HCEC 1CT (cell line): ENCODE data around the gene DCAKD.
A peak's percentile ranks its signal among the peaks of the same experiment; 100 is the strongest.

Experiments used
- DNase-seq: peaks from one replicate; pipeline ENCODE4 v3.0.0-alpha.2; 2017

DCAKD gene, protein sequence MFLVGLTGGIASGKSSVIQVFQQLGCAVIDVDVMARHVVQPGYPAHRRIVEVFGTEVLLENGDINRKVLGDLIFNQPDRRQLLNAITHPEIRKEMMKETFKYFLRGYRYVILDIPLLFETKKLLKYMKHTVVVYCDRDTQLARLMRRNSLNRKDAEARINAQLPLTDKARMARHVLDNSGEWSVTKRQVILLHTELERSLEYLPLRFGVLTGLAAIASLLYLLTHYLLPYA

DNA sequence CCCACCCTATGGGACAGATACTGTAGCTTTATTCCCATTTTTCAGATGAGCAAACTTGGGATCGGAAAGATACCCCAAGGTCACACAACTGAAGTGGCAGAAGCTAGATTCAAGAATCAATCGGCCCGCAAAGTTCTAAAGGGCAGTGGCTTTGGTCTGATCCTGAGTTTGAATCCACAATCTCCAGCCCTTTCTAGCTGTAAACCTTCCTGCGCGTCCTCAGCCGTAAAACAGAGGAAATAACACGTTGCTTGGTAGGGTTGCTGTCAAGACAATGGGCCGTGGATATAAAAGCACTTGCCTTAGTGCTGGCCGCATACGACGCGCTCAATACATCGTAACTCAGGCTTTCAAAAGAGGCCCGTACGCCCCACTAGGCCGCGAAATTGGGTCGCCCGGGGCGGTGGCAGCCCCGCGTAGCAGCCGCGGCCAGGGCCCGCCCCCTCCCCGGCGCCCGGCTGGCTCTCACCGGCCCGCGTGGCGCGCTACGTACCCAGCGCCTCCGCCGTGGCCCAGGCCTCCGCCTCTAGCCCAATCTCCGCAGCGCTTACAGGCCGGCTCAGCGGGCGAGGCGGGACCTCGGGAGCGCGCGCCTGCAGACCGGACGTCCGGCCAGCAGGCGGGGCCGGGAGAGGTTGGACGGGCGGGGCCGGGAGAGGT is at the start of gene DCAKD:
DCAKD (minus strand) TSS at position 573 of the 660 bp plus-strand sequence. CDS start 16,747 bp downstream, outside the sequence.
- peak; percentile 97 for DNase-seq

DNA sequence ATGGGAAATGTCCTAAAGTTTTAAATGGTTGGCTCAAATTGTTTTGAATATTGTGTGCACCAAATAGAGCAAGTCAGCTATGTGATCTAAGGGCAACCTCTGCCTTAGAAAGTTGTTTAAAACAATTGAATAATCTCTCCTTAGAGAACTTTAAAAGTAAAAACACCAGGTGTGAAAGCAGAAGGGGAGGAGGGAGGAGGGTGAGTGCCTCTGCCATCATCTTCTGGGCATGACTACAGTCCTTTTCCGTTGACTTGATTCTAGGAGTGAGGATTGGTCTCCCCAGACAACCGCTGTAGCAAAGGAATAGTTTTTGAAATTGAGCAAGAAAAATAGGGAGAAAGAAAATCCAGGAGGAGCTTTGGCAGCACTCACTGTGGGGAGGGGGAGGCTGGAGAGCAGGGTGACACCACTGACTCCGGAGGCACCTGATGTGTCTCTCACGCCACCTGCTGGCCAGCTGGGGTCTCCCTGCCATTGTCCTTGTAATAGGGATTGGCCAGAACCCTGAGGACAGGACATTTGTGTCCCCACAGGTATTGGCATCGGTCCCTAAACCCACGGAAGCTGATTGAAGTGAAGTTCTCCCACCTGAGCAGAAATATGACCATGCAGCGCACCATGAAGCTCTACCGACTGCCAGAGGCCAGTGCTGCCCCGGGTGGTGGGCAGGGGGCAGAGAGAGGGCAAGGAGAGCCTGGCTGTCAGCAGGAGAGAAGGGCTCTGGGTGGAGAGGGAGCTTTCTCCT is 47.6 kb upstream of the DCAKD start:
- peak; percentile 59 for DNase-seq

DNA sequence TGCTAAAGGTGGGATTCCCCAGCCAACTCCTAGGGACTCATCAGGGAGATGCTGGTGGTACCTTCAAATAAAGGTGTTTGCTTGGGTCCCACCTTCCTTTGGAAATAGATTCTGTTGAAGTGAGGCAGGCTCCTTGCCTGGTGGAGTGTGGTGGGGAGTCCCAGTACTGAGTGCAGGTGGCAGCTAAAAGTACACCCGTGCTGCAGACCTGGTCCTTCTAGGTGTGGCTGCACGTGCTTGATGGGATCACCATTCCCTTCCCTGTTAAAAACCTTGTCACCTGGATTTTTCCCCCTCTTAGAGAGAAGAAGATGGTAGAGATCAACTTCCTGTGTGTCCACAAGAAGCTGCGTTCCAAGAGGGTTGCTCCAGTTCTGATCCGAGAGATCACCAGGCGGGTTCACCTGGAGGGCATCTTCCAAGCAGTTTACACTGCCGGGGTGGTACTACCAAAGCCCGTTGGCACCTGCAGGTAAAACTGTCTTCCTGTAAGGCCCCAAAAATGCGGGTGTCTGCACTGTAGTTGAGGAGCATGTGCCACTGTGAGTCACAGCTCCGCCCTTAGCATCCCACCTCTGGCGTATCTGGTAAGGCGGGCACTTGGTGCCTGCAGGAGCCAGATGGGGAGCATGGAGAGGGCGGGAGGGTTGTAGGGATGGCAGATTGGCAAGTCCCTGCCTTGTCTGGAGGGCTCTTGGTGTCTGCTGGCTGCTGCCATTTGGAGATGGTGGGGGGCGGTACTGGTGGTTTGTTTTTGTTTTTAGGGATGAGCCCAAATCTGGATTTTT is 46.8 kb upstream of the DCAKD start:
- no peak for DNase-seq

DNA sequence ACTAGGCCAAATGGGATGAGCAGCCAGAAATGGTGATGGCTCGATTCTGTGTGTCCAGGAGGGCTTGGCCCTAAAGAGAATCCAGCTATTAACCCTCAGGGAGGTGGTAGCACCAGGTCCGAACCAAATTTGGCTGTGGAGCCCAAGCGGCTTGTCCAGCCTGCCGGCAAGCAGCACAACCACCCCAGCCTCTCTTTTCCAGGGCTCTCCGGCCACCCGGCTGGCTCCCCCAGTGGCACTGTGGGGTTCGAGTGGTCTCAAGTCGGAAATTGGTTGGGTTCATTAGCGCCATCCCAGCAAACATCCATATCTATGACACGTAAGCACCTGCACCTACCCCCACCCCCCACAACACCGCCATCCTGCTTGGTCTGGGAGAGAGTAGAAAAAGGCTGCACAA is 45.5 kb upstream of the DCAKD start:
- DNase-seq, result no peak

DNA sequence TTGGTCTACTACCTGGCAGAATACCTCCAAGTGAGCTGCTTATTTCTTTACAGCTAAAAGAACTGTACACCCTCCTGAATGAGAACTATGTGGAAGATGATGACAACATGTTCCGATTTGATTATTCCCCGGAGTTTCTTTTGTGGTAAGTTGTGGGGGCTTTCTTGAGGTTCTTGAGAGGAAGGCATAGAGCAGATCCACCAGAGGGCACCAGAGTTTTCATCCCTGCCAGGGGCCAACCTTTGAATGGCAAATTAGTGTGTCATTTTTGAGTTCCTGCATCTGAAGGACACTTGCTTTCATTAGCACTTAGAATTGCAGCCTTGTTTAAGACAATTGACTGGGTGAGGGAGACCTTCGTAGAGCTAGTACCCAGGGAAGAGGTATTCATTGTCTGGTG is 44.7 kb upstream of the DCAKD start:
- peak; percentile 43 for DNase-seq

DNA sequence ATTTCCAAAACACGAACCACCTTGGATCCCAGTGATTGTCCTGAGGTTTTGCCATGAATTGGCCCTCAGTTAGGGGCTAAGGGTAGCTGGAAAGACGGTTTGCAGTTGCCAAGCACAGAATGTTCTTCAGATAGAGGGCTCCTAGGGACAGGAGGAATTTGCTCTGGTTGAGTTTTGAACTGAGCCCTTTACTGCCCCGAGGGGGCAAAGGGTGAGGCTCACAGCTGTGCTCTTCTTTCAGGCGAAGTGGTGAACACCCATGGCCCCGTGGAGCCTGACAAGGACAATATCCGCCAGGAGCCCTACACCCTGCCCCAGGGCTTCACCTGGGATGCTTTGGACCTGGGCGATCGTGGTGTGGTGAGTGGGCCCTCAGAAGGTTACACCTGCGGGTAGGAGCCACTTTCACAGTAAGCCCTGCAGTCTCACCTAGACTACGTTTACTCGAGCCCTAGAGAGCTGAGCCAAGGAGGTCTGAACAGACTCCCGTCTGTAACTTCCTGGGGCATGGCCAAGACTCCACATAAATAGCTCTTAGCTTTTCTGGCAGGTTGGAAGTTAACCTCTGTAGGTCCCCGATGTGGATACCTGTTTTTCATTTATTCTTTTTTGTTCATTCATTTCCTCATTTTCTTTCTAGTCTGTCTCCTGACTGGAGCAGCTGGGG is 42.1 kb upstream of the DCAKD start:
- no peak for DNase-seq

DNA sequence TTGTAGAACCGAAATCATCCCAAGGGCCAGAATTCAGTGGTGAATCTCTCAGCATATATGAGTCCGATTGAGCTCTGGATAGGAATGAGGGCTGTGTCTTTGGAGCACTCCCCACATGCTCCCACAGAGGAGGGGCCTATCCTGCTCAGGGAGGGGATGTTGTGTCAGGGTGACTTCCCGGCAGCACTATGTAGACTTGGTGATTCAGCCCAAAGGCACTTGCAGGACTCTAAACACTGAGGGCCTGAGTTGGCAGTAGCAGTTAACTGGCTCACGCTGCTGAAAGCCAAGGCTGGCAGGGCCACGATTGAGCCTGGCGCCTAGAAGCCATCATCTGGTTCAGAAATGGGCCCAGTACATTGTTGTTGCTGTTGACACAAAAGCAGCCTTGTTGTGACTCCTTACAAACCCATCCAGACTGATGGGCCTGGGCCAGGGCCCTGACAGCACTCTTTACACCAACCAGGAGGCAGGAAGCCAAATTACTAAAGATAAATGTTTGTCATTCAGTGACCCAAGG is 41.5 kb upstream of the DCAKD start:
- peak; percentile 98 for DNase-seq

DNA sequence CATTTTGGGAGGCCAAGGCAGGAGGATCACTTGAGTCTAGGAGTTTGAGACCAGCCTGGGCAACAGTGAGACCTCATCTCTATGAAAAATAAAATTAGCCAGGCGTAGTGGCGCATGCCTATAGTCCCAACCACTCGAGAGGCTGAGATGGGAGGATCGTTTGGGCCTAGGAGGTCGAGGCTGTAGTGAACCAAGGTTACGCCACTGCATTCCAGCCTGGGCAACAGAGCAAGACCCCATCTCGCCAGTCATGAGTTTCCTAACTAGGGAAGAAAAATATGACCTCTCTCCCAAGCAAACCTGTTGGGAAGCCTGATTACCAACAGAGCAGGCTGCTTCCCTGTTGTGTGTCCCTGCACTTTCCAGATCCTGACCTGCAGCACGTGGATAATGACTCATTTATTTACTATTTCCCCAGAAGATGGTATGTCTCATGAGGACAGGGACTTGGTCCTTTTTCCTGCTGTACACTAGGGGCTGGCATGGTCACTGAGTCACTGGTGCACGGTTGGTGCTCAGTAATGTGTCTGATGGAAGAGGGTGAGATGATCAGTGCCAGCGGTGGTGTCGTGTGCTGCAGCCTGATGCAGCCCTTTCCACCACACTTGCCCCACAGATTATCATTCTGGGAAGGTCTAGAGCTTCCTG is 40.5 kb upstream of the DCAKD start:
- DNase-seq, result peak; percentile 53

DNA sequence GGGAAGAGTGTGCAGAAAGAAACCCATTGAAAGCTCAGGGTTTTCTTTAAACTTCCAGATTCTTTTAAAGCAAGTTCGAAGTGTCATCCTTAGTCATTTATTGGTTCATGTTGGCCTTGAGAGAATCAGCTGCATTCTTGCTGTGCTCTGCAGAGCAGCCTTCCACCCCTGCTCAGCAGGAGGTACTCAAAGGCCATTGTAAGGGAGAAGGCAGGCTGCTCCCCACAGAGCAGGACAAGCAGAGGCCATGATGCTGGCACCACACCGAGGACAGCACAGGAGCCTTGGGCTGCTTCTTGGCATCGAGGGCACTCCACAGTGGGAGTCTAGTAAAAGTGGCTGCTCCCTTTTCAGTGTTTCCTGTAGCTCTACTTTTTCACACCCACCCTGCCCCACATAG is 39.3 kb upstream of the DCAKD start:
- no peak for DNase-seq

DNA sequence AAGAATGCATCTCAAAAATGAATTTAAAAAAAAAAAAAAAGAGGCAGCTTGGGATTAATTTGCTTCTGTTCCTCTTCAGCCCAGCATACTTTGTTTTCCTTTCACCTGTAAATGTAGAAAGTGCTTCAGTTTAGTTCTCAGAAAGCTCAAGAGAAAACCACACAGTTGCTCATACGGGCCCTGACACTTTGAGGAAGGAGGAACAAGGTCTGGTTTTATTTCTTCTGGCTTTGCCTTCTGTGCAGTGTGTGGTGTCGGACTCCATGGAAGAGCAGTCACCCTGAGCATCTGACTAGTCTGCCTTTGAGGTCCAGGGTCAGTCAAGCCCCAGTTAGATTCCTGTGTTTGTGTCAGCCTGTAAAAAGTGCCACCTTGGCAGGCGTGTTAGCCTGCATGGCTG is 37.3 kb upstream of the DCAKD start:
- no peak for DNase-seq

DNA sequence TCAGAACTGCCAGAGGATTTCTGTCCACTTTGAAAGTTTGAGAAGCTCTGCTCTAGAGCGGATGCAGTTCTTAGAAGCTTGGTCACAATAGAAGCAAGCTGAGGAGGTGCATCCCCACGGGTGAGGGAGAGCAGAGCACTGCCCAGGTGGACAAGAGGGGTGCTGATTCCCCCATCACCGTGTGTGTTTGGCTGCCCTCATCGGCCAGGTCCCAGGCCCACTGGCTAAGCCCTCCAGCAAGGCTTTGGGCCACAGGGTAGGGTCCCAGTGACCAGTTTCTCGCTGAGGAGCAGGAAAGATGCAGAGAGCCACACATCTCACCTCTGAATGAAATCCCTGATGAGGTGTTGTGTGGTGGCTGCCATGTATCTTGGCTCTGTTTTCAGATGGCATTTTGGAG is 36.5 kb upstream of the DCAKD start:
- DNase-seq, result no peak

DNA sequence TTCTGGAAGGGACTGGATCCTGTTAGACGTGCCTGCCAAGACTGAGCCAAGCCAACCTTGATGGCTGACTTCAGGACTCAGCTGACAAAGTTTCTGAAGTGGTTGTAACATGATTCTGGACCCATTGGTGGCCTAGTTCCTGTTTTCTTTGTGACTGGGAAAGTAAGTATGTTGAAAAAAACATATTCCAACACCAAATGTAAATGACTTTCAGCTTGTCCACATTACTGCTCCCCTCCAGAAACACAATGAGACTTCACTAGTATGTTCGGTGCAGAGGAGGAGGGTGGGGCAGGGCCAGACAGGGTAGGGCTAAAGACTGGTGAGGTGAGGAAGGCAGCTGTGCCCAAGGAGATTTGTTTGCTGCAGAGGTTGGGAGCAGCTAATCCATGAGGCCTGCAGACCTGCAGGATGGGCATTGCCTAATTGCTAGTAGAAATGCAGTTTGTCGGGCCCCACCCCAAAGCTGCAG is 36.1 kb upstream of the DCAKD start:
- DNase-seq, result no peak

DNA sequence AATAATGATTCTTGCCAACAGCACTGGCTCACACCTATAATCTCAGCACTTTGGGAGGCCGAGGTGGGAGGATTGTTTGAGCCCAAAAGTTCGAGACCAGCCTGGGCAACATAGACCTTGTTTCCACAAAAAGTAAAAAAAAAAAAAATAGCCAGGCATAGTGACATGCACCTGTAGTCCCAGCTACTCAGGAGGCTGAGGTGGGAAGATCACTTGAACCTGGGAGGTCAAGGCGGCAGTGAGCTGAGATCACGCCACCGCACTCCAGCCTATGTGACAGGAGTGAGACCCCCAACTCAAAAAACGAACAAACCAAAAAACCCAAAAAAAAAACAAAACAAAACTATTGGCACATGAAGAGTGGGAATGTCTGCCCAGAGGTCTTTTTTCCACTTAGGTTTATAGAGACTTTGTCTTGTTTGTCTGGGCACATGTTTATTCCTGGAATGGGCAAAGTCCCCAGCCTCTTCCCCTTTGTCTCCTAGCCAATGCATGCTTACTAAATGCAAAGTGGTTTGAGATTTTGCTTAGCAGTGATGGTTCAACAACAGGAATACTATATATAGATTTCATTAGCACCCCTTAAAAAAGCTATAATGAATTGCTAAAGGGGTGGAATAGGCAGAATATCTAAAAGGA is 35.6 kb upstream of the DCAKD start:
- DNase-seq, result no peak

DNA sequence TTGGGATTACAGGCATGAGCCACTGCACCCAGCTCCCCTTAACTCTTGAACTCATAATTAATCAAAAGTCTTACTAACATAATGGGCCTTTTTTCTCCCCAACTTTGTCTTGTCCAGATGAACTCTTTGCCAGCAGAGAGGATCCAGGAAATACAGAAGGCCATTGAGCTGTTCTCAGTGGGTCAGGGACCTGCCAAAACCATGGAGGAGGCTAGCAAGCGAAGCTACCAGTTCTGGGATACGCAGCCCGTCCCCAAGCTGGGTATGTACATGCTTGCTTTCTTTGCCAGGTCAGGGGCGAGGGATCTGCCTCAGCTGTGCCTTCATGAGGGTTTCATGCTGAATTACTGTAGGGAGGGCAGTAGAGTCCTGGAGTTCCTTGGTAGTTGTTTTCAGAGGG is 35.0 kb upstream of the DCAKD start:
- DNase-seq, result no peak

DNA sequence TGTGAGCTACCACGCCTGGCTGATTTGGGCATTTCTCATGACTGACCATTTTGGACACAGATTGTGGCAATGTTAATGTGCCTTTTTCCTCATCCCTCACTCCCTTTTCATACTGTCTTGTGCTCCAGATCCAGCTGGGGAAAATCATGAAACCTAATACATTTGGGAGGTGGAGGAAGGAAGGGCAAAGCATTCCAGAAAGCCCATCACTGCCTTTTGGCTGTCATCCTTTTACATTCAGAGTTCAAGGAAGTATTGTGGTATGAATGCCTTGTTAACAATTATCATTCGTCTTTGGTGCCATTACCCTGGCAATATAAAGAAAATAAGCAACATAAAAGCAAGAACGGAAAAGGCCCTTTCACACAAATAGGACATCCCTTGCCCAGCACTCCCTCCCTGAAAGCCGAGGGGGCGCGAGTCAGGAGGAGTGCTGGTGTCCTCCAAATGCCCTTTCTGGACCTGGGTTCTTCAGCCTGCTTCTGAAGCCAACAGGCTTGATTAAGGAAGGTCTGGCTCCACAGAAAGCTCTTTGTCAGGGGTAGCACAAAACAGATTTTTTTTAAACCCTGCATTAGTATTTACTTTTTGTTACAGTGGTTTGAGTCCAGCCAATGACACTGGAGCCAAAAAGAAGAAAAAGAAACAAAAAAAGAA is 29.7 kb upstream of the DCAKD start:
- no peak for DNase-seq

DNA sequence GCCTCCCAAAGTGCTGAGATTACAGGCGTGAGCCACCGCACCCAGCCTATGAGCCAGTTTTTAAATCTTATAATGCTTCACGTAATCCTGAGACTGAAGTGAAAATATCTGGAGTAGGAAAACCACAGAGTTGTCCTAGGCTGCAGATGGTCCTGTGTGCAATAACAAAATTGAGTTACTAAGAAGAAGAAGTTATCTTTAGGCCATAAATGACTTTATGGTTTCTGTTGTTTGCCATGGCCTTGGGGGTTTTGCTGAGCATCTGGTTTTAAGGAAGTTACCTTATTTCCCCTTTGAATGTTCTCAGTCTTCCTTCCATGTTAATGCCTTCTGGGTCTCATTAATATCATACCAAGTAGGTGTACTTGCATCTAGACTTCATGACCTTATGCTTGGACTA is 26.2 kb upstream of the DCAKD start:
- DNase-seq, result no peak

DNA sequence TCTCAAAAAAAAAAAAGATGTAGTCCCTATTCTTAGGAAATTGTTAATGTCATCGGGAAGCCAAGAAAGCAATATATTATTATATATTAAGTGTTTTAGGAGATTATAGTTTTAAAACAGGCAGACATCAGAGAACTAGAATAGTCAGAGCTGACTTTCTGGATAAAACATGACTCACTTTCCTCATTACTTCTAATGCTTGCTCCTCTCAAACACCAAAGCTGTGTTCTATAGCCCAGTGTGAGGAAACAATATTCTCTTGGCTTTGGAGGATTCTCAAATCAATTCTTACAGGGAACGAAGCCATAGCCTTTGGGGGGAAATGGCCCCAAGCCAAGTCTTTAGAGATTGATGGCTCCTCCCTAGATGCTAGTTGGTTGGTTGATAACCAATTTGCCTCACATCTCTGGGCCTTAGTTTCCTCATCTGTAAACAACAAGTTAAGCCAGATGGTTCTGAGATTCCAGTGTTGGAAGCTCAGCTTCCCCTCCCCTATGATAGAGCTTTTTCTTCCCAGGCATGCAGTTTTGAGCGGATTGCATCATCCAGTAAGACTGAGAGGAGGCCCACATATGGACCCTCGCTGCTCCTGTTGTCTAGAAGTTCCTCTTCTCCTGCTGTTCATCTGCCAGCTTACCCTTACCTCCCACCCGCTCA is 22.1 kb upstream of the DCAKD start:
- DNase-seq, result peak; percentile 77

DNA sequence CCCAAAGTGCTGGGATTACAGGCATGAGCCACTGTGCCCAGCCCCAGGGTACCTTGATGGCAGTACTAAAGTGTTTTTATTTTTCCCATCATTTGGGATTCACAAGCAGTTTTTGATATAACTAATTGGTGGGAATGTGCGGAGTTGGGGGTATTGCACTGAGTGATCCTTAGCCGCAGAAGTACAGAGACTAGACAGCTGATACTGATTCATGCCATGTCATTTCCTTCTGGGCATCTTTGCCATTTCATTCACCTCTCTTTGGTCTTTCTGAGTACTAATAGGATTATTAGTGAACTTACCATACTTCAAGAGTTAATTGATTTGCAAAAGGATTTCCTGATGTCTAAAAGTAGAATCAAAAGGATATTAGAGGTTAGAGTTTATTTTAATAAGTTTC is 19.4 kb upstream of the DCAKD start:
- no peak for DNase-seq

DNA sequence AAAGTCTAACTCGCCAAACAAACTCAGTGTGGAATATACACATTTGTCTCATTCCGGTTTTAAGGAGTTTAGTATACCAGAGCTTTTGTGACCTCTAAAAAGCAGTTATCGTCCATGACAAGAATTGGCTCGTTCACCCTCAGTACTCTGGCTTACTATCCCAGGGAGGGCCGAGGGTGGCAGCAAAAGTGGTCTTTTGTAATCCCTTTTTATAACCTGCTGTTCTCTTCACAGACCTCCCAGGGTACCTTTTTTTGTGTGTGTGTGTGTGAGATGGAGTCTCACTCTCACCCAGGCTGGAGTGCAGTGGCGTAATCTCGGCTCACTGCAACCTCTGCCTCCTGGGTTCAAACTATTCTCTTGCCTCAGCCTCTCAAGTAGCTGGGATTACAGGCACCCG is 18.6 kb upstream of the DCAKD start:
- no peak for DNase-seq

DNA sequence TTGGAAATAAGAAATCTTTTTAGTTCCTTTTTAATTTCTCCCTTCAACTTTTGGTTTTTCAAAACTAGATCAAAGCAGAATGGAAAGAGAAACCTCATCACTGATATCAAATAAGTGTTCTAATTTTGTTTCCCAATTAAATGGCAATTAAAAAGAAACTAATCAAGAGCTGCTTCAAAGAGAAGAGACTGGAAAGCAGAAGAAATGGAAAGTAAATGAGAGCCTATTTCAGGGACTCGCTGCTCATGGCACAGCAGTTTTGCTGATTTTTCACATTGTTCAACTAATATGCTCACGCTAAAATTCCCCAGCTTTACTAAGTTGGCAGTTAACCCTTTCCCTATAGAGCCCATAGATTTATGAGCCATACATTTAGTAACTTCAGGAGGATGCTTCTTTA is 16.2 kb upstream of the DCAKD start:
- no peak for DNase-seq
